DOHH2 (cell line): ENCODE measurements around the gene ZNF460.

Experiments
- H3F3A ChIP-seq: fragments of 200-600 bp; sonication (generic), shearing (Covaris generic); 2 replicates; pipeline ENCODE4 v1.6.0; 2016; ENCODE audit warnings: antibody characterized with exemption, mild to moderate bottlenecking; ENCODE audit not compliant: control insufficient read depth, insufficient read depth
- H3K27ac ChIP-seq: fragments of 200-600 bp; sonication (generic); 2 replicates; pipeline ENCODE4 v1.5.1; 2014; ENCODE audit warnings: low read depth, mild to moderate bottlenecking, low read length, moderate library complexity
- H3K27me3 ChIP-seq: fragments of 200-600 bp; sonication (generic); 2 replicates; pipeline ENCODE4 v1.6.1; 2014; ENCODE audit warnings: mild to moderate bottlenecking, low read length, mixed read lengths; ENCODE audit not compliant: control insufficient read depth
- H3K36me3 ChIP-seq: fragments of 200-600 bp; sonication (generic); 2 replicates; pipeline ENCODE4 v1.6.1; 2014; ENCODE audit warnings: mild to moderate bottlenecking, low read length, moderate library complexity, mixed read lengths; ENCODE audit not compliant: control insufficient read depth
- H3K4me1 ChIP-seq: fragments of 200-600 bp; sonication (generic); 2 replicates; pipeline ENCODE4 v1.6.1; 2014; ENCODE audit warnings: mild to moderate bottlenecking, low read length, mixed read lengths; ENCODE audit not compliant: control insufficient read depth
- H3K4me2 ChIP-seq: fragments of 200-600 bp; sonication (generic); 2 replicates; pipeline ENCODE4 v1.6.0; 2014; ENCODE audit warnings: mild to moderate bottlenecking, low read length, moderate library complexity
- H3K4me3 ChIP-seq: fragments of 200-600 bp; sonication (generic); 2 replicates; pipeline ENCODE4 v1.5.1; 2014; ENCODE audit warnings: mild to moderate bottlenecking, low read length, mixed read lengths
- H3K79me2 ChIP-seq: fragments of 200-600 bp; sonication (generic); 2 replicates; pipeline ENCODE4 v1.6.1; 2014; ENCODE audit warnings: mild to moderate bottlenecking, low read length, mixed read lengths; ENCODE audit not compliant: control insufficient read depth
- H3K9me2 ChIP-seq: fragments of 200-600 bp; sonication (generic); replicated peaks from 2 replicates; pipeline ENCODE4 v1.6.1; 2014; ENCODE audit warnings: mild to moderate bottlenecking, low read length, mixed read lengths; ENCODE audit not compliant: control insufficient read depth
- H3K9me3 ChIP-seq: fragments of 200-600 bp; sonication (generic); 2 replicates; pipeline ENCODE4 v1.6.1; 2014; ENCODE audit warnings: antibody characterized with exemption, low read length, mixed read lengths; ENCODE audit not compliant: control insufficient read depth, insufficient read depth
- H4K20me1 ChIP-seq: fragments of 200-600 bp; sonication (generic); 2 replicates; pipeline ENCODE4 v1.6.0; 2014; ENCODE audit warnings: low read depth, mild to moderate bottlenecking, antibody characterized with exemption, low read length, moderate library complexity; ENCODE audit not compliant: control insufficient read depth, insufficient read depth
- EZH2phosphoT487 ChIP-seq: fragments of 200-600 bp; sonication (generic); IDR thresholded peaks from 2 replicates; pipeline ENCODE4 v1.6.1; 2017; ENCODE audit warnings: borderline replicate concordance, mild to moderate bottlenecking, antibody characterized with exemption, low read length, moderate library complexity, mixed read lengths
- TF ChIP-seq, protein P1 (sequence below): fragments of 200-600 bp; sonication (generic); IDR thresholded peaks from one replicate; pipeline ENCODE4 v1.5.1; 2014; ENCODE audit warnings: antibody characterized with exemption, mild to moderate bottlenecking, low read depth, low read length; ENCODE audit not compliant: poor library complexity, severe bottlenecking

Gene ZNF460

GRCh38 chr19:57269515-57270250, 10.6 kb upstream of the ZNF460 start:
- Histone ChIP-seq H3K27me3 (no peaks in the 10 kb centered on the region), H3K36me3 (no peaks in the 10 kb centered on the region), H3K4me3 (no peak overlapping the region), H3K9me3 (peaks cover 5% of the 10 kb centered on the region; the same call in 1 of the 2 replicates), H4K20me1 (no peaks in the 10 kb centered on the region), H3K27ac (no peak overlapping the region), H3K79me2 (no peaks in the 10 kb centered on the region), H3K9me2 (no peaks in the 10 kb centered on the region), H3K4me2 (no peak overlapping the region), H3K4me1 (no peaks in the 10 kb centered on the region), H3F3A (no peaks in the 10 kb centered on the region)
- no peak for TF ChIP-seq EZH2phosphoT487
- TF ChIP-seq, protein P1, sequence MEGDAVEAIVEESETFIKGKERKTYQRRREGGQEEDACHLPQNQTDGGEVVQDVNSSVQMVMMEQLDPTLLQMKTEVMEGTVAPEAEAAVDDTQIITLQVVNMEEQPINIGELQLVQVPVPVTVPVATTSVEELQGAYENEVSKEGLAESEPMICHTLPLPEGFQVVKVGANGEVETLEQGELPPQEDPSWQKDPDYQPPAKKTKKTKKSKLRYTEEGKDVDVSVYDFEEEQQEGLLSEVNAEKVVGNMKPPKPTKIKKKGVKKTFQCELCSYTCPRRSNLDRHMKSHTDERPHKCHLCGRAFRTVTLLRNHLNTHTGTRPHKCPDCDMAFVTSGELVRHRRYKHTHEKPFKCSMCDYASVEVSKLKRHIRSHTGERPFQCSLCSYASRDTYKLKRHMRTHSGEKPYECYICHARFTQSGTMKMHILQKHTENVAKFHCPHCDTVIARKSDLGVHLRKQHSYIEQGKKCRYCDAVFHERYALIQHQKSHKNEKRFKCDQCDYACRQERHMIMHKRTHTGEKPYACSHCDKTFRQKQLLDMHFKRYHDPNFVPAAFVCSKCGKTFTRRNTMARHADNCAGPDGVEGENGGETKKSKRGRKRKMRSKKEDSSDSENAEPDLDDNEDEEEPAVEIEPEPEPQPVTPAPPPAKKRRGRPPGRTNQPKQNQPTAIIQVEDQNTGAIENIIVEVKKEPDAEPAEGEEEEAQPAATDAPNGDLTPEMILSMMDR = no peak

GRCh38 chr19:57271280-57271679, 9.0 kb upstream of the ZNF460 start:
- Histone ChIP-seq H3K9me2 (no peaks in the 10 kb centered on the region), H3K4me2 (no peak overlapping the region), H4K20me1 (no peaks in the 10 kb centered on the region), H3K9me3 (peaks cover 5% of the 10 kb centered on the region; the same call in 1 of the 2 replicates), H3K27ac (no peak overlapping the region), H3F3A (no peaks in the 10 kb centered on the region), H3K27me3 (no peaks in the 10 kb centered on the region), H3K4me3 (no peak overlapping the region), H3K36me3 (no peaks in the 10 kb centered on the region), H3K79me2 (no peaks in the 10 kb centered on the region), H3K4me1 (no peaks in the 10 kb centered on the region)
- TF ChIP-seq, protein P1 = no peak
- TF ChIP-seq EZH2phosphoT487 = no peak

DNA sequence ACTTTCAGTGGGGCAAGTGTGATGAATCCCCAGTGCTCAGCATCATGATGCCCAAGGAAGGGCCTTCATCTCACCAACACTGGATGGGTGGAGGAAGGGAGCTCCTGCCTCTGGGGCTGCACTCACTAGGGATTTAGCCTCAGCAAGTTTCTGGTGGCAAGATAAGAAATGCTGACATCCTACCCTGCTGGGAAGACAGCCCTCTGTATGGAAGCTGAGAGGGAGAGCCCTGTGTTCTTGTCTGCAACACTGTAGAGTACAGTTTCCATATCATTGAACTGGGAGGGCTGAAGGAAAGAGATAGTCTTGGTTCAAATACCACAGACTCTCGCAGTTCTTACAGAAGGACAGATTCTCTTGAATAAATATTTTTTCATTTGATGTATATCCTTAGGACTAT, 7.3 kb upstream of the ZNF460 start:
- Histone ChIP-seq H3K9me2 (no peaks in the 10 kb centered on the region), H3K9me3 (peaks cover 7% of the 10 kb centered on the region; the same call in 1 of the 2 replicates), H3K36me3 (no peaks in the 10 kb centered on the region), H3K27me3 (no peaks in the 10 kb centered on the region), H3K27ac (no peak overlapping the region), H3F3A (no peaks in the 10 kb centered on the region), H3K4me3 (no peak overlapping the region), H3K79me2 (no peaks in the 10 kb centered on the region), H3K4me2 (no peak overlapping the region), H3K4me1 (no peaks in the 10 kb centered on the region), H4K20me1 (no peaks in the 10 kb centered on the region)
- TF ChIP-seq, protein P1 = no peak
- TF ChIP-seq EZH2phosphoT487 = no peak
